ENCODE measurements around the gene GSTO2.

Gene GSTO2

GRCh38 chr10:104337985-104338735 is 69.2 kb downstream of the GSTO2 start, which contains the start of gene ITPRIP (continued):
- TF ChIP-seq ZNF518A (tag by site-specific recombination; conservative IDR thresholded peaks at IDR 0.05; ENCODE audit: low read depth) (0 out of 2 replicates have a peak, but pooled peaks have one; percentile 28), YY1 (tag by site-specific recombination; IDR thresholded peaks at IDR 0.05) (peak; percentile 43; the same call in 1 of the 2 replicates), BCL11A (tag by site-specific recombination; IDR thresholded peaks at IDR 0.05; ENCODE audit: low read depth) (0 out of 2 replicates have a peak, but pooled peaks have one; percentile 28), REPIN1 (tag by site-specific recombination; IDR thresholded peaks at IDR 0.05; ENCODE audit: low read depth) (peak; percentile 28; the same call in 1 of the 2 replicates), ZNF335 (tag by site-specific recombination; conservative IDR thresholded peaks at IDR 0.05) (peak; percentile 85; the same call in 1 of the 2 replicates), OSR2 (tag by site-specific recombination; IDR thresholded peaks at IDR 0.05) (peak; percentile 40; the same call in 1 of the 2 replicates), ZBTB49 (tag by site-specific recombination; IDR thresholded peaks at IDR 0.05; ENCODE audit: low read depth) (no peak), OVOL3 (tag by site-specific recombination; IDR thresholded peaks at IDR 0.05) (no peak), ZNF398 (tag by site-specific recombination; IDR thresholded peaks at IDR 0.05) (peak; percentile 34; the same call in 1 of the 2 replicates), ZNF670 (tag by site-specific recombination; IDR thresholded peaks at IDR 0.05; ENCODE audit: low read depth) (no peak), GFI1B (tag by site-specific recombination; IDR thresholded peaks at IDR 0.05) (0 out of 2 replicates have a peak, but pooled peaks have one; percentile 16), ZNF133 (tag by site-specific recombination; IDR thresholded peaks at IDR 0.05) (no peak), ZNF449 (tag by site-specific recombination; IDR thresholded peaks at IDR 0.05) (no peak; the same call in 1 of the 2 replicates), ZNF645 (tag by site-specific recombination; IDR thresholded peaks at IDR 0.05) (no peak), ZNF664 (tag by site-specific recombination; IDR thresholded peaks at IDR 0.05) (no peak; the same call in 1 of the 2 replicates), ZBTB48 (tag by site-specific recombination; IDR thresholded peaks at IDR 0.05) (0 out of 2 replicates have a peak, but pooled peaks have one; percentile 25), ZNF394 (tag by site-specific recombination; IDR thresholded peaks at IDR 0.05; ENCODE audit: borderline replicate concordance) (peak; percentile 37; the same call in 1 of the 2 replicates), KLF17 (tag by site-specific recombination; IDR thresholded peaks at IDR 0.05) (peak; percentile 47; the same call in 1 of the 2 replicates), ELK4 (IDR thresholded peaks at IDR 0.05; ENCODE audit: borderline replicate concordance, low read depth, low read length) (peak; percentile 97), GLI2 (tag by site-specific recombination; IDR thresholded peaks at IDR 0.05; ENCODE audit: borderline replicate concordance, low read depth) (no peak), ZNF501 (tag by site-specific recombination; IDR thresholded peaks at IDR 0.05) (peak; percentile 29; the same call in 1 of the 2 replicates), ZNF600 (tag by site-specific recombination; IDR thresholded peaks at IDR 0.05) (peak; percentile 49; the same call in 1 of the 2 replicates), ZFP41 (tag by site-specific recombination; IDR thresholded peaks at IDR 0.05; ENCODE audit: borderline replicate concordance) (no peak)
